ENCODE measurements around the gene SRGAP2C.
A peak's percentile ranks its signal among the peaks of the same experiment; 100 is the strongest.
"Not testable (repeated sequence)": the region's sequence is repeated elsewhere in the genome, so short reads cannot be mapped to it uniquely, and the experiment has no call there.

The SRGAP2C gene

DNA sequence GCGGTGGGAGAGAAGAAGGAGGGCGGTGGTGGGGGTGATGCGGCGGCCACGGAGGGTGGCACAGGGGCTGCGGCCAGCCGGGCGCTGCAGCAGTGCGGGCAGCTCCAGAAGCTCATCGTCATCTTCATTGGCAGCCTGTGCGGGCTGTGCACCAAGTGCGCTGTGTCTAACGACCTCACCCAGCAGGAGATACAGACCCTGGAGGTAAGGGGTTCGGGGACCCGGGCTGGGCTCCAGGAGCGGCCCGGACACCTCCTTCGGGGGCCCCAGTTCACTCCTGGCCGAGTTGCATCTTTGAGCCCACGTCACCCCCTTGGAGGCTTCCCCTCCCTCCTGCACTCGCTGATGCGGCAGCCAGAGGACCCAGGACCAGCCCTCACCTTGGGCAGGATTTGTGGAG lies 212.3 kb downstream of the SRGAP2C start:
- DNase-seq (ENCODE audit: low read depth); H3K4me1 ChIP-seq (ENCODE audit: control insufficient read depth, insufficient read depth, low read length); H3K9me3 ChIP-seq (ENCODE audit: control insufficient read depth, low read length); H3K27me3 ChIP-seq (replicated peaks; ENCODE audit: control insufficient read depth, insufficient read depth, low read length); H3K36me3 ChIP-seq (ENCODE audit: control insufficient read depth, insufficient read depth, low read length, severe bottlenecking): not testable (repeated sequence)
- Histone ChIP-seq H3K4me3 (ENCODE audit: low read length) (peak overlapping the region; percentile 73), H3K9ac (ENCODE audit: low read length) (peak overlapping the region; percentile 73)

DNA sequence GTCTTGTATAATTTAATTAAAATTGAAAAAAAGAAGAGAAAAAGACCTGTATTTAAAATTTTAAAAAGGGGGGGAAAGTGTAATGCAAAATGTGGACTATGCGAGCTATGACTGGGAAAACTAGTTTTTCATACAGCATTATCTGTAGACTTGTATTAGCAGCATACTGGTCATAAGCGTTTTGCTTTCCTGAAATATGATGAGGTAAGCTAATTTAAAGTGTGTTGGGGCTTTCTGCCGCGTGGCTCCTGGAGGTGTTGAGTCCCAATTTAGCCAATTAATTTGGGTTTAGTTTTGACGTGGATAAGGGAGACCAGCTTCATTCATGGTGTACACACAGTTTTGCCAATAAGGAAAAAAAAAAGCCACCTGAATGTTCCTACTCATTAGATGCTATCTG lies 214.4 kb downstream of the SRGAP2C start:
- H3K27me3 ChIP-seq (replicated peaks; ENCODE audit: control insufficient read depth, insufficient read depth, low read length); DNase-seq (ENCODE audit: low read depth): not testable (repeated sequence)

DNA sequence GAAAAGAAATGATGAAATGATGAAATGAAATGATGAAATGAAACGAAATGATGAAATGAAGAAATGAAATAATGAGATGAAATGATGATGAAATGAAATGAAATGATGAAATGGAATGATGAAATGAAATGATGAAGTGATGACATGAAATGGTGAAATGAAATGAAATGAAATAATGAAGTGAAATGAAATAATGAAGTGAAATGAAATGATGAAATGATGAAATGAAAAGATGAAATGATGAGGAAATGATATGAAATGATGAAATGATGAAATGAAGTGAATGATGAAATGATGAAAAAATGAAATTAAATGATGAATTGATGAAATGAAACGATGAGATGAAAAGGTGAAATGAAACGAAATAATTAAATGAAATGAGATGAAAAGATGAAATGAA lies 215.3 kb downstream of the SRGAP2C start:
- H3K9ac ChIP-seq (ENCODE audit: low read length); H3K4me1 ChIP-seq (ENCODE audit: control insufficient read depth, insufficient read depth, low read length); H3K4me3 ChIP-seq (ENCODE audit: low read length); H3K36me3 ChIP-seq (ENCODE audit: control insufficient read depth, insufficient read depth, low read length, severe bottlenecking); H3K27me3 ChIP-seq (replicated peaks; ENCODE audit: control insufficient read depth, insufficient read depth, low read length); DNase-seq (ENCODE audit: low read depth); H3K9me3 ChIP-seq (ENCODE audit: control insufficient read depth, low read length): not testable (repeated sequence)

More for the DNA sequence above, 214.4 kb downstream of the SRGAP2C start:
- not testable (repeated sequence) for H3K4me3 ChIP-seq (ENCODE audit: low read length); H3K9ac ChIP-seq (ENCODE audit: low read length); H3K9me3 ChIP-seq (ENCODE audit: control insufficient read depth, low read length); H3K36me3 ChIP-seq (ENCODE audit: control insufficient read depth, insufficient read depth, low read length, severe bottlenecking); H3K4me1 ChIP-seq (ENCODE audit: control insufficient read depth, insufficient read depth, low read length)

DNA sequence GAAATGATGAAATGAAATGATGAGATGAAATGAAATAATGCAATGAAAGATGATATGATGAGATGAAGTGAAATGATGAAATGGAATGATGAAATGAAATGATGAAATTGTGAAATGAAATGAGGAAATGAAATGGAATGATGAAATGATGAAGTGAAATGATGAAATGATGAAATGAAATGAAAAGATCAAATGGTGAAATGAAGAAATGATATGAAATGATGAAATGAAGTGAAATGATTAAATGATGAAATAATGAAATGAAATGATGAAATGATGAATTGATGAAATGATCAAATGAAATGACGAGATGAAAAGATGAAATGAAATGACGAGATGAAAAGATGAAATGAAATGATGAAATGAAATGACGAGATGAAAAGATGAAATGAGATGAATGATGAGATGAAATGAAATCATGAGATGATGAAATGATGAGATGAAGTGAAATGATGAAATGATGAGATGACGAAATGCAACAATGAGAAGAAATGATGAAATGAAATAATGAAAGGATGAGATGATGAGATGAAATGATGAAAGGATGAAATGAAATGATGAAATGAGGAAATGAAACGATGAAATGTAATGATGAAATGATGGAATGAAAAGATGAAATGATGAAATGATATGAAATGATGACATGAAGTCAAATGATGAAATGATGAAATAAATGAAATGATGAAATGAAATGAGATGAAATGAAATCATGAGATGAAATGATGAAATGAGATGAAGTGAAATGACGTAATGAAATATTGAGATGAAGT lies 216.0 kb downstream of the SRGAP2C start:
- not testable (repeated sequence) for H3K4me3 ChIP-seq (ENCODE audit: low read length); H3K9ac ChIP-seq (ENCODE audit: low read length); H3K27me3 ChIP-seq (replicated peaks; ENCODE audit: control insufficient read depth, insufficient read depth, low read length); DNase-seq (ENCODE audit: low read depth); H3K9me3 ChIP-seq (ENCODE audit: control insufficient read depth, low read length); H3K36me3 ChIP-seq (ENCODE audit: control insufficient read depth, insufficient read depth, low read length, severe bottlenecking); H3K4me1 ChIP-seq (ENCODE audit: control insufficient read depth, insufficient read depth, low read length)

DNA sequence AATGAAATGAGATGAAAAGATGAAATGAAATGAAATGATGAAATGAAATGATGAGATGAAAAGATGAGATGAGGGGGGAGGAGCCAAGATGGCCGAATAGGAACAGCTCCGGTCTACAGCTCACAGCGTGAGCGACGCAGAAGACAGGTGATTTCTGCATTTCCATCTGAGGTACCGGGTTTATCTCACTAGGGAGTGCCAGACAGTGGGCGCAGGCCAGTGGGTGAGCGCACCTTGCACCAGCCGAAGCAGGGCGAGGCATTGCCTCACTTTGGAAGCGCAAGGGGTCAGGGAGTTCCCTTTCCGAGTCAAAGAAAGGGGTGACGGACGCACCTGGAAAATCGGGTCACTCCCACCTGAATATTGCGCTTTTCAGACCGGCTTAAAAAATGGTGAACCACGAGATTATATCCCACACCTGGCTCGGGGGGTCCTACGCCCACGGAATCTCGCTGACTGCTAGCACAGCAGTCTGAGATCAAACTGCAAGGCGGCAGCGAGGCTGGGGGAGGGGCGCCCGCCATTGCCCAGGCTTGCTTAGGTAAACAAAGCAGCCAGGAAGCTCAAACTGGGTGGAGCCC lies 216.7 kb downstream of the SRGAP2C start:
- not testable (repeated sequence) for H3K27me3 ChIP-seq (replicated peaks; ENCODE audit: control insufficient read depth, insufficient read depth, low read length); H3K9me3 ChIP-seq (ENCODE audit: control insufficient read depth, low read length); DNase-seq (ENCODE audit: low read depth); H3K4me1 ChIP-seq (ENCODE audit: control insufficient read depth, insufficient read depth, low read length); H3K9ac ChIP-seq (ENCODE audit: low read length); H3K4me3 ChIP-seq (ENCODE audit: low read length); H3K36me3 ChIP-seq (ENCODE audit: control insufficient read depth, insufficient read depth, low read length, severe bottlenecking)

DNA sequence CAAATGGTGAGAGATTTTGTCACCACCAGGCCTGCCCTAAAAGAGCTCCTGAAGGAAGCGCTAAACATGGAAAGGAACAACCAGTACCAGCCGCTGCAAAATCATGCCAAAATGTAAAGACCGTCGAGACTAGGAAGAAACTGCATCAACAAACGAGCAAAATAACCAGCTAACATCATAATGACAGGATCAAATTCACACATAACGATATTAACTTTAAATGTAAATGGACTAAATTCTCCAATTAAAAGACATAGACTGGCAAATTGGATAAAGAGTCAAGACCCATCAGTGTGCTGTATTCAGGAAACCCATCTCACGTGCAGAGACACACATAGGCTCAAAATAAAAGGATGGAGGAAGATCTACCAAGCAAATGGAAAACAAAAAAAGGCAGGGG lies 218.5 kb downstream of the SRGAP2C start:
- DNase-seq (ENCODE audit: low read depth); H3K4me1 ChIP-seq (ENCODE audit: control insufficient read depth, insufficient read depth, low read length); H3K4me3 ChIP-seq (ENCODE audit: low read length); H3K9me3 ChIP-seq (ENCODE audit: control insufficient read depth, low read length); H3K9ac ChIP-seq (ENCODE audit: low read length); H3K36me3 ChIP-seq (ENCODE audit: control insufficient read depth, insufficient read depth, low read length, severe bottlenecking); H3K27me3 ChIP-seq (replicated peaks; ENCODE audit: control insufficient read depth, insufficient read depth, low read length): not testable (repeated sequence)

DNA sequence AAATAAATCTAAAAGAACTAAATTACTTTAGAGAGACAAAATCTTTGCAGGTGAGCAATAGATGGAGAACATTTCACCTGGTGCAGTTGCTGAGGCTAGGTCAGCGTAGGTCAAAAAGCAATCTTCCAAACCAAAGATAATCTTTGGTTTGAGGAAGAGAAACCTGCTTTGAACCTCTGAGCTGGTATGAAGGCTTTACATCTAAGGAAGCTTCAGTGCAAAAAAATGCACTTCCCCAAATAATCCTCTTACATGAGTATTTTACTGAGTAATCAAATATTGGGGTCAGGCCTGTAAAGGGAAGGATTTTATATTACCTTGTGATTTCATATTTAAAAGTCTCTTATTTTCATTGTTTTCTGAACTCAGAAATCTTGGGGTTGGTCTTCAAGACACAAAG lies 223.6 kb downstream of the SRGAP2C start:
- Histone ChIP-seq H3K27me3 (replicated peaks; ENCODE audit: control insufficient read depth, insufficient read depth, low read length) (no peaks in the 10 kb centered on the region), H3K9ac (ENCODE audit: low read length) (no peak overlapping the region)
- no peak for DNase-seq (ENCODE audit: low read depth)

DNA sequence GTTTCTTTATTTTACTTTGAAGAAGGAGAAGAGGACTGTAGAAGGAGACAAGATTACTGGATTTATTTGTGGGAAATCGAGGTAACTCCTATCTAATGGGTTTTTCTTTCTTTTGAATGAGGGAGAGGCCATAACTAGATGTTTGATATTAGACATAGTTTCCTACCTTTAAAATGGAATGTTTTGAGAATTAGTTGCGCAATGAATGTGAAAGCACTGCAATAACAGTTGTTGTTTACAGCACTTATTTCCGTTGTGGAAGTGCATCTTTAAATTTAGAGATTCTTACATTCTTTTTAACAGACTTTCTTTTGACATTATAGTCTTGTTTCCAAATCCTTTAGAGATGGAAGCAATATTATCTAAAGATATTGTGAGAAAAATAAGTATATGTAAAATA lies 229.0 kb downstream of the SRGAP2C start:
- peak; percentile 17 for DNase-seq (ENCODE audit: low read depth)
- no peaks in the 10 kb centered on the region for H3K36me3 ChIP-seq (ENCODE audit: control insufficient read depth, insufficient read depth, low read length, severe bottlenecking)
- no peaks in the 10 kb centered on the region for H3K27me3 ChIP-seq (replicated peaks; ENCODE audit: control insufficient read depth, insufficient read depth, low read length)
- H3K9me3 ChIP-seq (ENCODE audit: control insufficient read depth, low read length), result no peaks in the 10 kb centered on the region
- H3K4me1 ChIP-seq (ENCODE audit: control insufficient read depth, insufficient read depth, low read length), result peaks cover 9% of the 10 kb centered on the region
- H3K9ac ChIP-seq (ENCODE audit: low read length), result no peak overlapping the region
- H3K4me3 ChIP-seq (ENCODE audit: low read length), result no peak overlapping the region

More for the DNA sequence above, 223.6 kb downstream of the SRGAP2C start:
- H3K9me3 ChIP-seq (ENCODE audit: control insufficient read depth, low read length), result no peaks in the 10 kb centered on the region
- no peaks in the 10 kb centered on the region for H3K36me3 ChIP-seq (ENCODE audit: control insufficient read depth, insufficient read depth, low read length, severe bottlenecking)
- H3K4me1 ChIP-seq (ENCODE audit: control insufficient read depth, insufficient read depth, low read length), result no peaks in the 10 kb centered on the region
- no peak overlapping the region for H3K4me3 ChIP-seq (ENCODE audit: low read length)

DNA sequence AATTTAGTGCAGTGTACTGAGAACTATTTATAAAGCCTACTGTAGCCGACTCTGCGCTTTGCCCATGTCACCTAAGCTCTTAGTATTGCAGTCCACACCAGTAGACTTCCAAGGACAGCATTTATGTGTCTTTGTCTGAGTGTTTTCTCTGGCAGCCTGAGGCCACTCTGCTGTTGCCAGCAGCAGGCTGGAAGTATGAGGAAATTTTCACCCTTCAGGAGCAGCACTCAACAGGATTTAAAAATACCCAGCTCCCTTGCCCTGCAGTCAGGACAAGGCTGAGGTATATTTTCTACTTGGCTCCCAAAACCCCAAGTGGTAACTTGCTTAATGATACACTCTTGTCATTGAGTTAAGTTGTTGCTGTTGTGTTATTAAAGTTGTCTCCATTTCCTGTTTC lies 230.1 kb downstream of the SRGAP2C start:
- H3K9ac ChIP-seq (ENCODE audit: low read length), result no peak overlapping the region
- no peaks in the 10 kb centered on the region for H3K9me3 ChIP-seq (ENCODE audit: control insufficient read depth, low read length)
- H3K4me3 ChIP-seq (ENCODE audit: low read length), result peak overlapping the region; percentile 56
- no peaks in the 10 kb centered on the region for H3K27me3 ChIP-seq (replicated peaks; ENCODE audit: control insufficient read depth, insufficient read depth, low read length)
- H3K4me1 ChIP-seq (ENCODE audit: control insufficient read depth, insufficient read depth, low read length), result peaks cover 9% of the 10 kb centered on the region
- DNase-seq (ENCODE audit: low read depth), result peak; percentile 30
- no peaks in the 10 kb centered on the region for H3K36me3 ChIP-seq (ENCODE audit: control insufficient read depth, insufficient read depth, low read length, severe bottlenecking)

DNA sequence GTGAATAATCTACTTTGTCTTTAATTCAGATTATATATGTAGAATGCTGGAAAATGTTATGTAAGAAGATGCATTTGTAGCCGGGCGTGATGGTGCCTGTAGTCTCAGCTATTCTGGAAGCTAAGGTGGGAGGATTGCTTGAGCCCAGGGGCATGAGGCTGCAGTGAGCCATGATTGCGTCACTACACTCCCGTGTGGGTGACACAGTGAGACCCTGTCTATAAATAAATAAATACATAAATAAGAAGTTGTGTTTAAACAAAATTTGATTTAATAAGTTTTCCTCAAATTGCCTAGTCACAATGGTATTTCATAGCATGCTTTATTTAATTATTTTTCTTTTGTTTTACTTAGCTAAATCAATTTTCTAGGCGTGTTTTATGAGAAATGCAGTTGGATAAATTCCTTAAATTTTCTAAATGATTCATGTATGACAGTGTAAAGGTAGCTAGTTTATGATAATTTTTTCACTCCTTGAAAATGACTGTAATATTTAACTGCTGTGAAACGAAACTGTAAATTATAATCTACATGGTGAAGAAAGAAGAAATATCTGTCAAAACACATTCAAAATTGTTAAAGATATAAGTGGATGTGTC lies 232.6 kb downstream of the SRGAP2C start:
- H3K4me1 ChIP-seq (ENCODE audit: control insufficient read depth, insufficient read depth, low read length), result peaks cover 9% of the 10 kb centered on the region
- DNase-seq (ENCODE audit: low read depth), result peak; percentile 7
- H3K9ac ChIP-seq (ENCODE audit: low read length), result no peak overlapping the region
- H3K36me3 ChIP-seq (ENCODE audit: control insufficient read depth, insufficient read depth, low read length, severe bottlenecking), result no peaks in the 10 kb centered on the region
- H3K4me3 ChIP-seq (ENCODE audit: low read length), result no peak overlapping the region
- H3K27me3 ChIP-seq (replicated peaks; ENCODE audit: control insufficient read depth, insufficient read depth, low read length), result no peaks in the 10 kb centered on the region
- no peaks in the 10 kb centered on the region for H3K9me3 ChIP-seq (ENCODE audit: control insufficient read depth, low read length)

DNA sequence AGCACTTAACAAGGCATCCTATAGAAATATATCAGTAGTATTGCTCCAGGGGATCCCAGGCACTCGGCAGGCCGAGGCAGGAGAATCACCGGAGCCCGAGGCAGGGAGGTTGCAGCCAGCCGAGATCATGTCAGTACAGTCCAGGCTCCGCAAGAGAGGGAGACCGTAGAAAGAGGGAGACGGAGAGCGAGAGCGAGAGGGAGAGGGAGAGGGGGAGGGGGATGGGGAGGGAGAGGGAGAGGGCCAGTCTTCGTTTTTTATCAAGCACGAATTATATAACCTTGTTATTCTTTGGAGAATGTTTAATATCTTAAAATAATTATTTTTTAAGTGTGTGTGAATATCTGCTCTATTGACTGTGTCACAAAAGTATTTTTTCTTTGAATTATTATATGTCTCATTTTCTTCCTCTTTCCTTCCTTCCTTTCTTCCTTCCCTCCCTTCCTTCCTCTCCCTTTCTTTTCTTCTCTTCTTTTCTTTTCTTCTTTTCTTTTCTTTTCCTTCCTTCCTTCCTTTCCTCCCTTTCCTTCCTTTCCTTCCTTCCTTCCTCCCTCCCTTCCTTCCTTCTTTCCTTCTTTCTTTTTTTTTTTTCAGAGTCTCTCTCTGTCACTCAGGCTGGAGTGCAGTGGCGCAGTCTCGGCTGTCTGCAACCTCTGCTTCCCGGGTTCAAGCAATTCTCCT lies 233.7 kb downstream of the SRGAP2C start:
- no peaks in the 10 kb centered on the region for H3K9me3 ChIP-seq (ENCODE audit: control insufficient read depth, low read length)
- no peak overlapping the region for H3K4me3 ChIP-seq (ENCODE audit: low read length)
- H3K36me3 ChIP-seq (ENCODE audit: control insufficient read depth, insufficient read depth, low read length, severe bottlenecking), result no peaks in the 10 kb centered on the region
- no peaks in the 10 kb centered on the region for H3K27me3 ChIP-seq (replicated peaks; ENCODE audit: control insufficient read depth, insufficient read depth, low read length)
- DNase-seq (ENCODE audit: low read depth), result no peak
- peaks cover 9% of the 10 kb centered on the region for H3K4me1 ChIP-seq (ENCODE audit: control insufficient read depth, insufficient read depth, low read length)
- H3K9ac ChIP-seq (ENCODE audit: low read length), result no peak overlapping the region

Measured in adipocyte (in vitro differentiated cells).